GM12878 (cell line): ENCODE results near the gene RBMS3. TPM values are rescaled to one million over a fixed set of nuclear protein-coding genes. Genes with fewer than 3 reads are reported as not detected.

ENCODE experiments used
- ATAC-seq: fragments of 200-7000 bp; cut with Tn5 transposase; 3 replicates; pipeline ENCODE4 v1.9.1; 2020; ENCODE audit warnings: mild to moderate bottlenecking, moderate library complexity
- BruUV-seq: library from RNA; stranded (reverse); fragments of 400-500 nt; replicated peaks from 2 replicates; lab custom pipeline; 2021; lab: Mats Ljungman, UMichigan
- CTCF ChIA-PET: fragments of 300-600 bp; sonication (Branson Sonifier 250); formaldehyde crosslinking; extraction: SDS; loops from one replicate; lab custom pipeline; 2021; ENCODE audit warnings: inconsistent platforms; lab: Yijun Ruan, JAX
- POLR2A ChIA-PET: fragments of 350-600 bp; formaldehyde crosslinking; extraction: SDS; loops from one replicate; lab custom pipeline; 2021; ENCODE audit warnings: inconsistent platforms; lab: Charles Lee
- RAD21 ChIA-PET: fragments of 300-600 bp; sonication (Branson Sonifier 250); formaldehyde crosslinking; loops from one replicate; lab custom pipeline; 2023; ENCODE audit warnings: antibody characterized with exemption; ENCODE audit not compliant: unreplicated experiment; lab: Charles Lee
- SMC1A ChIA-PET: fragments of 300-600 bp; sonication (Branson Sonifier 250); formaldehyde crosslinking; loops from one replicate; lab custom pipeline; 2023; ENCODE audit not compliant: unreplicated experiment, uncharacterized antibody; lab: Charles Lee
- DNase-seq: peaks from one replicate; pipeline ENCODE4 v3.0.0-alpha.2; 2011; ENCODE audit warnings: low read depth, low spot score
- FAIRE-seq: peaks from 3 replicates; lab custom pipeline; 2011; peaks lifted over from hg19 to GRCh38; lab: Jason Lieb, UNC
- H2AFZ ChIP-seq: 2 replicates; pipeline ENCODE4 v1.6.0; 2011; ENCODE audit warnings: low read depth, low read length, control low read depth; ENCODE audit not compliant: control insufficient read depth
- H3K27ac ChIP-seq: 2 replicates; pipeline ENCODE4 v1.5.1; 2011; ENCODE audit warnings: control low read depth; ENCODE audit not compliant: control insufficient read depth, insufficient read depth
- H3K27me3 ChIP-seq, 2 experiments: replicated peaks in 1 of 2; 2 replicates each; pipeline versions ENCODE4 v1.6.0 to v1.6.1; 2011; ENCODE audit warnings: low read length in 1 of 2; ENCODE audit not compliant: control insufficient read depth in 2 of 2, insufficient read depth in 2 of 2
- H3K36me3 ChIP-seq, 2 experiments: 2 replicates each; pipeline ENCODE4 v1.5.1; 2011; ENCODE audit warnings: low read length in 1 of 2; ENCODE audit not compliant: control insufficient read depth in 2 of 2, insufficient read depth in 2 of 2
- H3K4me1 ChIP-seq: 2 replicates; pipeline ENCODE4 v1.6.1; 2011; ENCODE audit warnings: mild to moderate bottlenecking, low read length, moderate library complexity, mixed read lengths; ENCODE audit not compliant: control insufficient read depth, insufficient read depth
- H3K4me2 ChIP-seq: 2 replicates; pipeline ENCODE4 v1.6.0; 2011; ENCODE audit warnings: control low read depth; ENCODE audit not compliant: control insufficient read depth, insufficient read depth
- H3K4me3 ChIP-seq: fragments of 200-600 bp; sonication (generic); 2 replicates; pipeline ENCODE4 v1.5.1; 2016
- H3K79me2 ChIP-seq: 2 replicates; pipeline ENCODE4 v1.6.0; 2011; ENCODE audit warnings: low read length; ENCODE audit not compliant: control insufficient read depth, insufficient read depth
- H3K9ac ChIP-seq: 2 replicates; pipeline ENCODE4 v1.8.0; 2011; ENCODE audit warnings: low read length, control low read depth, mixed read lengths; ENCODE audit not compliant: control insufficient read depth, insufficient read depth
- H3K9me3 ChIP-seq: replicated peaks from 3 replicates; pipeline ENCODE4 v1.5.1; 2011; ENCODE audit warnings: mild to moderate bottlenecking, low read length; ENCODE audit not compliant: control insufficient read depth, insufficient read depth
- H4K20me1 ChIP-seq: 2 replicates; pipeline ENCODE4 v1.6.0; 2011; ENCODE audit not compliant: control insufficient read depth, insufficient read depth
- CREB1 ChIP-seq: IDR thresholded peaks from 2 replicates; pipeline ENCODE4 v1.6.1; 2012; ENCODE audit warnings: low read depth, mild to moderate bottlenecking, inconsistent platforms
- E2F8 ChIP-seq: fragments of 450-650 bp; IDR thresholded peaks from 2 replicates; pipeline ENCODE4 v1.6.1; 2018; ENCODE audit warnings: mild to moderate bottlenecking, low read depth, moderate library complexity; ENCODE audit not compliant: partially characterized antibody
- IKZF1 ChIP-seq: fragments of 450-650 bp; conservative IDR thresholded peaks from 2 replicates; pipeline ENCODE4 v1.6.1; 2017; ENCODE audit warnings: antibody characterized with exemption, mild to moderate bottlenecking
- MTA3 ChIP-seq: IDR thresholded peaks from 2 replicates; pipeline ENCODE4 v1.6.1; 2012; ENCODE audit warnings: low read length, inconsistent platforms, borderline replicate concordance
- SIN3A ChIP-seq: IDR thresholded peaks from 2 replicates; pipeline ENCODE4 v1.6.1; 2012; ENCODE audit warnings: low read depth, low read length, improper control_type of control experiment
- SRF ChIP-seq, 2 experiments: IDR thresholded peaks; 2 replicates each; pipeline ENCODE4 v1.6.1; 2011; ENCODE audit warnings: low read depth in 2 of 2, low read length in 2 of 2, mild to moderate bottlenecking in 1 of 2, moderate library complexity in 1 of 2
- USF2 ChIP-seq: IDR thresholded peaks from 2 replicates; pipeline ENCODE4 v1.6.1; 2011; ENCODE audit warnings: low read depth, low read length, improper control_type of control experiment, borderline replicate concordance
- WRNIP1 ChIP-seq: IDR thresholded peaks from 2 replicates; pipeline ENCODE4 v1.6.1; 2011; ENCODE audit warnings: low read depth, low read length, improper control_type of control experiment, borderline replicate concordance
- WGBS: methylation state at CpG from one replicate; pipeline ENCODE4 v1.1.6; 2016; ENCODE audit warnings: low lambda C conversion rate; ENCODE audit not compliant: insufficient replicate concordance, insufficient coverage; ENCODE audit errors: missing lambda C conversion rate; 5-methylcytosine and 5-hydroxymethylcytosine counted together
- in situ Hi-C: fragments of 300-500 bp; cut with MboI; formaldehyde crosslinking; loops from 9 replicates; pipeline ENCODE4 v1.14.3; 2018; ENCODE audit warnings: mixed read lengths
- intact Hi-C: fragments of 100-400 bp; cut with micrococcal nuclease; formaldehyde crosslinking; loops from one replicate; pipeline ENCODE4 v1.14.2; 2022; ENCODE audit not compliant: unreplicated experiment
- polyA plus RNA-seq, 11 experiments: library from polyadenylated mRNA; depleted of rRNA in 4 of 11; unstranded in 6 of 11; stranded (reverse) in 5 of 11; fragments of >200 nt; fragmentation: Nextera tagmentation in 4 of 11; fragmentation: Illumina TruSeq in 1 of 11; extraction: Ambion mirVana in 4 of 11; extraction: Trizol in 1 of 11; gene quantifications; 1 replicate in 1 of 11; 2 replicates in 10 of 11; pipeline versions ENCODE4 v1.2.1 to v1.2.3, GENCODE V29; 2011 to 2016; ENCODE audit warnings: inconsistent platforms in 2 of 11, missing spikeins in 2 of 11, low read depth in 1 of 11
- total RNA-seq, 4 experiments: library from RNA; depleted of rRNA in 3 of 4; stranded (reverse); fragments of >200 nt in 3 of 4; fragmentation: Illumina TruSeq in 1 of 4; extraction: Trizol in 1 of 4; gene quantifications; 2 replicates each; pipeline versions ENCODE4 v1.2.1 to v1.2.3, GENCODE V29; 2013 to 2021
- TF ChIP-seq, protein P1 (sequence below): fragments of 450-650 bp; IDR thresholded peaks from 2 replicates; pipeline ENCODE4 v1.6.1; 2016; ENCODE audit warnings: mild to moderate bottlenecking, moderate library complexity, borderline replicate concordance

The RBMS3 gene
- total and polyA plus RNA-seq, 10 of the 15 experiments (the other 5 are each of a cell fraction or from before 2014, with no cell fraction given): 0.79 to 4.7 (median 3.1) TPM

GRCh38 chr3:29859726-29860270 lies 578.9 kb downstream of the RBMS3 start:
- Histone ChIP-seq H3K9me3 (no peaks in the 10 kb centered on the region), H4K20me1 (no peaks in the 10 kb centered on the region), H3K9ac (no peak overlapping the region), H3K27ac (no peak overlapping the region), H3K79me2 (no peaks in the 10 kb centered on the region), H2AFZ (no peak overlapping the region), H3K27me3 (no peaks in the 10 kb centered on the region), H3K4me1 (no peaks in the 10 kb centered on the region), H3K36me3 (no peaks in the 10 kb centered on the region), H3K4me2 (no peak overlapping the region), H3K4me3 (no peak overlapping the region)
- FAIRE-seq (no peak), ATAC-seq (no peak), DNase-seq (no peak)
- ChIA-PET CTCF (no interaction called here), POLR2A (no interaction called here), SMC1A (no interaction called here), RAD21 (no interaction called here)
- 0% methylated on average over 1 of the region's 1 CpG for WGBS
- intact Hi-C loops: no loop called here
- in situ Hi-C loops: no loop called here
- TF ChIP-seq MTA3 (no peak), WRNIP1 (no peak), IKZF1 (no peak), USF2 (no peak), E2F8 (no peak), SIN3A (no peak), SRF (IDR thresholded peaks at IDR 0.05; ENCODE audit: low read depth in 2 of 2, low read length in 2 of 2) (no peak), CREB1 (no peak)
- TF ChIP-seq, protein P1, sequence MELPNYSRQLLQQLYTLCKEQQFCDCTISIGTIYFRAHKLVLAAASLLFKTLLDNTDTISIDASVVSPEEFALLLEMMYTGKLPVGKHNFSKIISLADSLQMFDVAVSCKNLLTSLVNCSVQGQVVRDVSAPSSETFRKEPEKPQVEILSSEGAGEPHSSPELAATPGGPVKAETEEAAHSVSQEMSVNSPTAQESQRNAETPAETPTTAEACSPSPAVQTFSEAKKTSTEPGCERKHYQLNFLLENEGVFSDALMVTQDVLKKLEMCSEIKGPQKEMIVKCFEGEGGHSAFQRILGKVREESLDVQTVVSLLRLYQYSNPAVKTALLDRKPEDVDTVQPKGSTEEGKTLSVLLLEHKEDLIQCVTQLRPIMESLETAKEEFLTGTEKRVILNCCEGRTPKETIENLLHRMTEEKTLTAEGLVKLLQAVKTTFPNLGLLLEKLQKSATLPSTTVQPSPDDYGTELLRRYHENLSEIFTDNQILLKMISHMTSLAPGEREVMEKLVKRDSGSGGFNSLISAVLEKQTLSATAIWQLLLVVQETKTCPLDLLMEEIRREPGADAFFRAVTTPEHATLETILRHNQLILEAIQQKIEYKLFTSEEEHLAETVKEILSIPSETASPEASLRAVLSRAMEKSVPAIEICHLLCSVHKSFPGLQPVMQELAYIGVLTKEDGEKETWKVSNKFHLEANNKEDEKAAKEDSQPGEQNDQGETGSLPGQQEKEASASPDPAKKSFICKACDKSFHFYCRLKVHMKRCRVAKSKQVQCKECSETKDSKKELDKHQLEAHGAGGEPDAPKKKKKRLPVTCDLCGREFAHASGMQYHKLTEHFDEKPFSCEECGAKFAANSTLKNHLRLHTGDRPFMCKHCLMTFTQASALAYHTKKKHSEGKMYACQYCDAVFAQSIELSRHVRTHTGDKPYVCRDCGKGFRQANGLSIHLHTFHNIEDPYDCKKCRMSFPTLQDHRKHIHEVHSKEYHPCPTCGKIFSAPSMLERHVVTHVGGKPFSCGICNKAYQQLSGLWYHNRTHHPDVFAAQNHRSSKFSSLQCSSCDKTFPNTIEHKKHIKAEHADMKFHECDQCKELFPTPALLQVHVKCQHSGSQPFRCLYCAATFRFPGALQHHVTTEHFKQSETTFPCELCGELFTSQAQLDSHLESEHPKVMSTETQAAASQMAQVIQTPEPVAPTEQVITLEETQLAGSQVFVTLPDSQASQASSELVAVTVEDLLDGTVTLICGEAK: no peak
- BruUV-seq: no TSS peak
